ENCODE results near the gene TVP23B. TPM values are rescaled to one million over a fixed set of nuclear protein-coding genes. Genes with fewer than 3 reads are reported as not detected.
A peak's percentile ranks its signal among the peaks of the same experiment; 100 is the strongest.
"Not testable (repeated sequence)": the region's sequence is repeated elsewhere in the genome, so short reads cannot be mapped to it uniquely, and the experiment has no call there.

TVP23B gene
- total RNA-seq, 2 donors from 2014 or later = 24.8 to 33.0 TPM

DNA sequence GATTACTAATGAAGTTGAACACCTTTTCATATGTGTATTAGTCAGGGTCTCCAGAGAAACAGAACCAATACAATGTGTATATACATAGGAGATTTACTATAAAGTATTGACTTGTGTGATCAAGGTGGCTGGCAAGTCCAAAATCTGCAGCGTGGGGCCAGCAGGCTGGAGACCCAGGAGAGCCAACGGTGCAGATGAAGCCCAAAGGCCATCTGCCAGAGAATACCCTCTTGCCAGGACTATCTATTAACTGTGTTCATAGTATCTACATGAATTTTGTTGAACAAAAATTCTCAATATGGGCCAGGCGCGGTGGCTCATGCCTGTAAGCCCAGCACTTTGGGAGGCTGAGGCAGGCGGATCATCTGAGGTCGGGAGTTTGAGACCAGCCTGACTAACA is 20.8 kb upstream of the TVP23B start:
- not testable (repeated sequence) for H3K4me3 ChIP-seq; DNase-seq (ENCODE audit: low spot score); H3K27me3 ChIP-seq; H3K4me1 ChIP-seq; H3K9me3 ChIP-seq; H3K36me3 ChIP-seq; H3K27ac ChIP-seq

DNA sequence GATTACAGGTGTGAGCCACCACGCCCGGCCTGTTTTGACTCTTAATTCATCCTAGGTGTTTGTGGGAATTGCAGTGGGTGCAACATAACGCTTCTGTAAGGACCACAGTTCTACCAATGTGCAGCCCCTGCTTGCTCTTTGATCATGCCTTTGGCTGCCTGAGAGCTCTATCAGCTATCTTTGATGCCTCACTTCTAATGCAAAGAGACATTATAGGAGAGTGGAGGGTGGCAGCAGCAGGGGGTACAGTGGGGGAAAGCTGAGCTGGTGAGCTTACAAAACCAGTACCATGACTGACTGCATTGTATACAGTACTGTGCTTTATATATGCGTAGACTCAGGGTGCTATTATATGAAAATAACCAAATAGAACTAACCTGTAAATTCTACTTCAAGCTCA is 10.4 kb upstream of the TVP23B start:
- not testable (repeated sequence) for H3K36me3 ChIP-seq; H3K4me1 ChIP-seq; H3K27me3 ChIP-seq; H3K9me3 ChIP-seq; DNase-seq (ENCODE audit: low spot score); H3K4me3 ChIP-seq; H3K27ac ChIP-seq

DNA sequence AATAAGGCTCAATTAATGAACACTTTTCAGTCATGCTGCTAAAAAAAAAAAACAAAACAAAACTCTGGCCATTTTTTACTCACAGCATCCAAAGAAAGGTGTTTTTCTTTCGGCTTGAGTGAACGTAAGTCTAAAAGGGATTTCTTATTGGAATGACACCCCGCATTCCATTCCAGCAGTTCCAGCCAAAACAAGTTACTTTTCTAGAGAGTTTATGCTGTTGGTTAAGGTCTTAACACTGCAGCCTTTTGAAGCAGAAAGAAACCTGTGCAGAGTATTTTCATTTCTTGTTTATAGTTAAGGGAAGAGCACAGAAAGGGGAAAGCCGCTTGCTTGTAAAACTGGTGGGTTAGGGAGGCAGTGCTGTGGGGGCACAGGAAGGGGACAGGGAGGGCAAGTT is 9.9 kb upstream of the TVP23B start:
- not testable (repeated sequence) for H3K4me1 ChIP-seq; H3K36me3 ChIP-seq; H3K9me3 ChIP-seq; H3K27me3 ChIP-seq; H3K4me3 ChIP-seq; H3K27ac ChIP-seq; DNase-seq (ENCODE audit: low spot score)

DNA sequence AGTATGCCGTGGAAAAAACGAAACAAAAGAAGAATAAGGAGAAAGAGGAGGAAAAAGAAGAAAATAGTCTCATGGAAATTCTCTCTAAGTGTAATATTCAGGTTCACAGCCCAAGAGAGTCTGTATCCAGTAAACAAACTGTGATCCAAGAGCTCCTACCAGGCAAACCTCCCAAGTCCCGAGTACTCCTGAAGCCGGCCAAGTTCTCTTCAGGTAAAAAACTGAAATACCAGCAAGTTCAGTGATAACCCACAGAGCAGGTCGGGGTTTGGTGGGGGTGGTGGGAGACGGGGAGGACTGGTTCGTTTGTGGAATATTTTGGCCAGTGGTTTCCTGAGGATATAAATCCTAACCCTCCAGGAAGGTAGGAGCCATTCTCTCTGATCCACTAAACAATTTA is 8.5 kb upstream of the TVP23B start:
- no peak for DNase-seq (ENCODE audit: low spot score)
- TF ChIP-seq, protein P1, sequence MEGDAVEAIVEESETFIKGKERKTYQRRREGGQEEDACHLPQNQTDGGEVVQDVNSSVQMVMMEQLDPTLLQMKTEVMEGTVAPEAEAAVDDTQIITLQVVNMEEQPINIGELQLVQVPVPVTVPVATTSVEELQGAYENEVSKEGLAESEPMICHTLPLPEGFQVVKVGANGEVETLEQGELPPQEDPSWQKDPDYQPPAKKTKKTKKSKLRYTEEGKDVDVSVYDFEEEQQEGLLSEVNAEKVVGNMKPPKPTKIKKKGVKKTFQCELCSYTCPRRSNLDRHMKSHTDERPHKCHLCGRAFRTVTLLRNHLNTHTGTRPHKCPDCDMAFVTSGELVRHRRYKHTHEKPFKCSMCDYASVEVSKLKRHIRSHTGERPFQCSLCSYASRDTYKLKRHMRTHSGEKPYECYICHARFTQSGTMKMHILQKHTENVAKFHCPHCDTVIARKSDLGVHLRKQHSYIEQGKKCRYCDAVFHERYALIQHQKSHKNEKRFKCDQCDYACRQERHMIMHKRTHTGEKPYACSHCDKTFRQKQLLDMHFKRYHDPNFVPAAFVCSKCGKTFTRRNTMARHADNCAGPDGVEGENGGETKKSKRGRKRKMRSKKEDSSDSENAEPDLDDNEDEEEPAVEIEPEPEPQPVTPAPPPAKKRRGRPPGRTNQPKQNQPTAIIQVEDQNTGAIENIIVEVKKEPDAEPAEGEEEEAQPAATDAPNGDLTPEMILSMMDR (IDR thresholded peaks at IDR 0.05) = no peak
- Histone ChIP-seq H3K9me3 (no peaks in the 10 kb centered on the region), H3K27ac (no peak overlapping the region), H3K4me1 (no peaks in the 10 kb centered on the region), H3K36me3 (no peaks in the 10 kb centered on the region), H3K27me3 (no peaks in the 10 kb centered on the region), H3K4me3 (no peak overlapping the region)

DNA sequence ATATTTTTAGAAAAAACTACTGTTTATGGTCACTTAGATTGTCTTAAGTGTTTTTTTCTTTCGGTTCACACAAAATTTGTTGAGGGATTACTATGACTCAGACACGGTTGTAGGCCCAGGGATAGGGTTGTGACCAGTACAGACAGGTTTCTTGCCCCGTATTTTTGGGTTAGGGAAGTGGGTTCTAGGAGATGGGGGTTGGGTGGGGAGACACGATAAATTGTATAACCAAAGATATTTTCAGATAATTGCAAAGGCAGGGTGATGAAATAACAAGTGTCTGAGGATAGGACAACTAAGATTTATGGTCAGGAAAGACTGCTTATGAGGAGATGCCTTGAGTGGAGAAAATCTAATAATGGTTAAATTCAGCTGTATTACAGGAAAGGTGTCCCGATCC is 822 bp downstream of the TVP23B start:
- not testable (repeated sequence) for H3K4me1 ChIP-seq; H3K36me3 ChIP-seq; H3K27me3 ChIP-seq; DNase-seq (ENCODE audit: low spot score); H3K9me3 ChIP-seq
- Histone ChIP-seq H3K27ac (peak overlapping the region in 1 of 2 donors; percentile 78), H3K4me3 (peak overlapping the region; percentile 48 to 68)

DNA sequence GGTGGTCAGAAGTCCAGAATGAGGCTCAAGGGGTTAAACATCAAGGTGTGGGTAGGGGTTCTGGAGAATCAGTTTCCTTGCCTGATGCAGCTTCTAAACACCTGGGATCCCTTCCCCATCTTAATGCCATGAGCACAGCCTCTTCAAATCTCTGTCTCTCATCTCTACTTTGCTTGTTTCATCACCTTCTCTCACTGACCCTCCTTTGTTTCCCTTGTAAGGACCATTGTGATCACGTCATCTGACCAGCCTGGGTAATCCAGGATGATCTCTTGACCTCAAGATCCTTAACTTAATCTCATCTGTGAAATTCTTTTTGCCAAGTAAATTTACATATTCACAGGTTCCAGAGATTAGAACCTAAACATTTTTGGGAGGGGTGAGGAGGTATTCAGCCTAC is 5.0 kb downstream of the TVP23B start:
- H3K4me1 ChIP-seq, H3K27me3 ChIP-seq: not testable (repeated sequence)

DNA sequence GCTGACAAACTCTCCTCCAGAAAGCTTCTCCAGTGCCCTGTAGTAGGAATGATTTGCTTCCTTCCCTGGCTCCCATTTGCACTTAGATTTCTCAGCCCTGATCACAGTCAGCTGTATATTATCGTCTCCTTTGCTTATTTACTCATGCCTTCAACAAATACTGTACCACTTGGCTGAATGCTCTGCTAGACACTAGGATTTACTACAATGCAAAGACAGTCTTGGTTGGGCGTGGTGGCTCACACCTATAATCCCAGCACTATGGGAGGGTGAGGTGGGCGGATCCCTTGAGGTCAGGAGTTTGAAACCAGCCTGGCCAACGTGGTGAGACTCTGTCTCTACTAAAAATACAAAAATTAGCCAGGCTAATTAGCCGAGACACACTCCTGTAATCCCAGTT is 5.9 kb downstream of the TVP23B start:
- H3K27ac ChIP-seq; H3K9me3 ChIP-seq; DNase-seq (ENCODE audit: low spot score); H3K4me1 ChIP-seq; H3K36me3 ChIP-seq; H3K27me3 ChIP-seq; H3K4me3 ChIP-seq: not testable (repeated sequence)

More for the DNA sequence above, 5.0 kb downstream of the TVP23B start:
- H3K4me3 ChIP-seq; H3K36me3 ChIP-seq; H3K9me3 ChIP-seq; H3K27ac ChIP-seq; DNase-seq (ENCODE audit: low spot score): not testable (repeated sequence)

DNA sequence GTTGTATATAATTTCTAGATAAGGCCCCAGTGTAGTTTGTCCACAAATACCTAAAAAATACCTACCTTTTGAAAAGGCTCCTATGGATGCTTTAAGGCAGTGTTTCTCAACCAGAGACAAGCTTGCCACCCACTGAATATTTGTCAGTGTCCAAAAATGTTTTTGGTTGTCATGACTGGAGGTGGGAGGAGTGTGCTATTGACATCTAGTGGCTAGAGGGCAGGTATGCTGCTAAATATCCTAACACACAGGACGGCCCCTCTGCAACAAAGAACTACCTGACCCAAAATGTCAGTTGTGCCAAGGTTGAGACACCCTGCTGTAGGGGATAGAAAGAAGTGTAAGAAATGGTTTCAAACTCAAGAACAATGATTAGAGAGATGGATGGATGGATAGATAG is 10.4 kb downstream of the TVP23B start:
- not testable (repeated sequence) for DNase-seq (ENCODE audit: low spot score); H3K36me3 ChIP-seq; H3K27me3 ChIP-seq; H3K4me3 ChIP-seq; H3K27ac ChIP-seq; H3K4me1 ChIP-seq; H3K9me3 ChIP-seq

DNA sequence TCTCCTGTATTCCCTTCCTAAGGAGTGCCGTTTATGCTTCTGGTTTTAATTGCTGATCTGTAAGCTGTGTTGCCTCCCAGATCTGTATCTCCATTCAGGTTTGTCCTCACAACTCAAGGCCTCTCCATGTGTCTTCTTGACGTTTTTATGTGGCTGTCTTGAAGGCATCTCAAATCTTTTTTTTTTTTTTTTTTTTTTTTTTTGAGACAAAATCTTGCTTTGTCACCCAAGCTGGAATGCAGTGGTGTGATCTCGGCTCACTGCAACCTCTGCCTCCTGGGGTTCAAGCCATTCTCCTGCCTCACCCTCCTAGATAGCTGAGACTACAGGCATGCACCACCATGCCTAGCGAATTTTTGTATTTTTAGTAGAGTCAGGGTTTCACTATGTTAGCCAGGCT is 13.9 kb downstream of the TVP23B start:
- H3K27me3 ChIP-seq; H3K4me1 ChIP-seq; H3K9me3 ChIP-seq; DNase-seq (ENCODE audit: low spot score); H3K27ac ChIP-seq; H3K4me3 ChIP-seq: not testable (repeated sequence)
- peaks cover 17% of the 10 kb centered on the region for H3K36me3 ChIP-seq

DNA sequence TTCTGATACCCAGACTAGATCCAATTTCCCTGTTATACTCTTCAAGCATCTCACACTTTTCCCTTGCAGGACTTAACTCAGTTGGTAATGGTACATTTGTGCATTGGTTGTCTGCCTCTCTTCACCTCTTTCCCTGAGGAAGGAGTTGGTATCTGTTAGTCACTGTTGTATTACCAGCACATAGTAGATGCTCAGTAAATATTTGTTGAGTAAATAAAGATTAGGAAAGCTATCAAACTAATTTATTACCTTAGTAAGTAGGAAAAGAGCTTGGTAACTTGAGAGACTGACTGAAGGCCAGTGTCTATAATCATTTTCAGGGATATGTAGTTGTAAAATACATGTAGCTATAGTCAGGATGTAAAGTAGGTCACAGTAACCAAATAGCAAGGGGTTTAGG is 15.9 kb downstream of the TVP23B start:
- DNase-seq (ENCODE audit: low spot score); H3K9me3 ChIP-seq; H3K4me3 ChIP-seq; H3K27me3 ChIP-seq; H3K27ac ChIP-seq; H3K4me1 ChIP-seq: not testable (repeated sequence)
- H3K36me3 ChIP-seq = peaks cover 25% of the 10 kb centered on the region

DNA sequence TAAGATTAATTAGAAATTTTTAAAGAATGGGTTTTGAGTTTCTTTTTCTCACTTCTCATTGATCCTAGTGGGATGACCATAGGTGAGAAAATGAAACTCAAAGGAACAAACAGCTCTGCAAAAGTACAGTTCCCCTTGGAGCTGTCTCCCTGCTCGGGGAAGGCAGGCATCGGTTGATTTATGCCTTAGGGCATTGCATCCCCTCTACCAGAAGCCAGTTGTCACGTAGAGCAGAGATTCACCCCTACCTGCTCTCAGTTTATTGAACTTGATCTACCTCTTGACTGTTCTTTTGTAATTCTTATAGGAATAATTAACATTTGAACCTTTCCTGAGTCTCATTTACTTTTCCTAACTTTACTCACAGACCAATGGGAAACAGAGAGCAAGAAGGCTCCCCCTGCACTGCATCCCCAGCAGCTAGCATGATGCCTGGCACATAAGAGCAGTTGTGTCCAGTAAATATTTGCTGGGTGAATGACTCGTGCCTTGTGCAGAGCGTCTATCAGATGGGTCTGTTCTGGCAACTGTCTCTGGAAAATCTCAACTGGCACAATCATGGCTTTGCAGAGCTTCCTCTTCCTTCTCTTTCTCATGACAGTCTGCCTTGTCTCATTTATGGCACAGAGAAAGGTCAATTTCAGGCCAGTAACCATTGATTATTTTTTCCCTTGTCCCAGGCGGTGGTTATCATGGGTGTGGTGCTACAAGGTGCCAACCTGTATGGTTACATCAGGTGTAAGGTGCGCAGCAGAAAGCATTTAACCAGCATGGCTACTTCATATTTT is 22.7 kb downstream of the TVP23B start:
- not testable (repeated sequence) for H3K4me3 ChIP-seq; H3K4me1 ChIP-seq; H3K27ac ChIP-seq; DNase-seq (ENCODE audit: low spot score); H3K27me3 ChIP-seq; H3K9me3 ChIP-seq
- peaks cover 36% of the 10 kb centered on the region for H3K36me3 ChIP-seq

DNA sequence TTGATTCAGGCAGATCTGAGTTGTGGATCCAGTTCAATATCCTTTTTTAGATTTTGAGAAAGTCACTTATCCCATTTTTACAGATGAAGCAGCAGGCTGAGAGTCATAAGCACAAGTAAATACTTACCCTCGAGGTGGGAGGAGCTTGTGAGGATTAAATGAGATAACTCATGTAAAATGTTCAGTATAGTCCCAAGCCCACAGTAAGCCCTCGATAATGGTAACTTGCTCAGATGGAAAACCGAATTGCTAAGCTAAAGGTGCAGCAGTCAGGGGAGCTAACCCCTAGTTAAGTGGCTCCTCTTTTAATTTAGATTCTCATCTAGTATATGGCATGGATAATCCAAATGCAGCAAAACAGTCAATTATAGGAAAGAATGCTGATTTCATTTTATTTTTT is 34.9 kb downstream of the TVP23B start:
- H3K27ac ChIP-seq = not testable (repeated sequence)

More for the DNA sequence above, 34.9 kb downstream of the TVP23B start:
- not testable (repeated sequence) for H3K36me3 ChIP-seq; H3K9me3 ChIP-seq; H3K4me3 ChIP-seq; H3K4me1 ChIP-seq; DNase-seq (ENCODE audit: low spot score); H3K27me3 ChIP-seq

Data from right atrium auricular region (tissue), 2 donors.